Spleen (tissue), 11 donors: ENCODE measurements around the gene CHST8. TPM values are rescaled to one million over a fixed set of nuclear protein-coding genes. Genes with fewer than 3 reads are reported as not detected.

Experiments
- DNase-seq: peaks from one replicate; pipeline ENCODE4 v3.0.0-alpha.2; 2020
- H3K27ac ChIP-seq, 8 donors: fragments of 200-600 bp; sonication (generic) in 7 of 8; 1 replicate in 4 of 8; 2 replicates in 4 of 8; pipeline versions ENCODE4 v1.5.0 to v1.8.0; 2016 to 2021; ENCODE audit warnings: inconsistent platforms in 4 of 8, mild to moderate bottlenecking in 4 of 8, moderate library complexity in 1 of 8
- H3K27me3 ChIP-seq, 7 donors: fragments of 200-600 bp; sonication (generic) in 6 of 7; replicated peaks in 1 of 7; 1 replicate in 4 of 7; 2 replicates in 3 of 7; pipeline versions ENCODE4 v1.5.0 to v1.8.0; 2016 to 2021; ENCODE audit warnings: inconsistent platforms in 3 of 7, mild to moderate bottlenecking in 1 of 7
- H3K36me3 ChIP-seq, 6 donors: fragments of 200-600 bp; sonication (generic) in 5 of 6; 1 replicate in 4 of 6; 2 replicates in 2 of 6; pipeline versions ENCODE4 v1.5.0 to v1.8.0; 2016 to 2021; ENCODE audit warnings: inconsistent platforms in 2 of 6
- H3K4me1 ChIP-seq, 6 donors: fragments of 200-600 bp; sonication (generic) in 5 of 6; 1 replicate in 3 of 6; 2 replicates in 3 of 6; pipeline versions ENCODE4 v1.5.0 to v1.8.0; 2016 to 2021; ENCODE audit warnings: inconsistent platforms in 3 of 6
- H3K4me3 ChIP-seq, 8 donors: fragments of 200-600 bp; sonication (generic) in 7 of 8; 1 replicate in 4 of 8; 2 replicates in 4 of 8; pipeline versions ENCODE4 v1.5.0 to v1.8.0; 2016 to 2021; ENCODE audit warnings: inconsistent platforms in 4 of 8, mild to moderate bottlenecking in 4 of 8, moderate library complexity in 2 of 8
- H3K9me3 ChIP-seq, 8 donors: fragments of 200-600 bp; sonication (generic) in 7 of 8; 1 replicate in 4 of 8; 2 replicates in 4 of 8; pipeline versions ENCODE4 v1.5.0 to v1.8.0; 2016 to 2021; ENCODE audit warnings: inconsistent platforms in 4 of 8
- CTCF ChIP-seq, 11 experiments: fragments of 200-600 bp in 7 of 11; fragments of 450-650 bp in 4 of 11; sonication (generic) in 4 of 11; IDR thresholded peaks in 8 of 11; conservative IDR thresholded peaks in 3 of 11; 1 replicate in 7 of 11; 2 replicates in 4 of 11; pipeline versions ENCODE4 v1.4.0 to v1.8.0; 2016 to 2021; ENCODE audit warnings: antibody characterized with exemption in 11 of 11, inconsistent platforms in 4 of 11, mild to moderate bottlenecking in 1 of 11
- POLR2A ChIP-seq, 3 donors: fragments of 450-650 bp; IDR thresholded peaks; one replicate each; pipeline ENCODE4 v1.5.1; 2017; ENCODE audit warnings: antibody characterized with exemption in 3 of 3, mild to moderate bottlenecking in 1 of 3
- POLR2AphosphoS5 ChIP-seq, 3 donors: sonication (generic); formaldehyde crosslinking; IDR thresholded peaks; one replicate each; pipeline ENCODE4 v1.5.1; 2017; ENCODE audit warnings: antibody characterized with exemption in 3 of 3
- WGBS, 5 donors: extraction: QIAGEN DNeasy Blood & Tissue Kit in 3 of 5; methylation state at CpG; one replicate each; pipeline versions ENCODE4 v1.1.5 to v1.1.7; 2013 to 2018; 5-methylcytosine and 5-hydroxymethylcytosine counted together
- intact Hi-C: fragments of 100-400 bp; cut with DNase I; formaldehyde crosslinking; loops from one replicate; pipeline ENCODE4 v1.15.0; 2023; ENCODE audit warnings: low total_unique reads
- polyA plus RNA-seq, 3 donors: library from polyadenylated mRNA; stranded (reverse); fragments of 200-250 nt; gene quantifications; one replicate each; pipeline ENCODE4 v1.2.1, GENCODE V29; 2013
- total RNA-seq, 7 donors: library from RNA; depleted of rRNA in 3 of 7; stranded (reverse); fragments of >200 nt in 3 of 7; fragmentation: NEBNext Ultra II Directional in 4 of 7; extraction: Animal tissue kit (Norgen Biotek cat#: 25700) in 4 of 7; gene quantifications; one replicate each; pipeline versions ENCODE4 v1.1.0 to v1.2.1, GENCODE V29; 2016 to 2021
- donor health status: healthy with polysubstance abuse.
- donor health status: DM: no; HTN: no; CAD: no; lungs with moderate emphysema.
- donor health status: DM: no; HTN: no; CAD: no.
- donor health status: Bipolar disorder and iron deficiency.
- donor health status: healthy.
- donor health status: DM: no; HTN: no; CAD: no.
- donor health status: DM: yes; HTN: yes; CAD: no.

The CHST8 gene
- total and polyA plus RNA-seq, 10 donors = 0.43 to 4.0 (median 1.6) TPM

- H3K4me3 ChIP-seq = no peak overlapping the region
- peak overlapping the region in 4 of 8 donors; percentile 6 to 36 (median 10) for H3K27ac ChIP-seq
- peaks cover 0 to 42% (median 0%) of the 10 kb centered on the region in 7 donors for H3K27me3 ChIP-seq
- no peak for TF ChIP-seq POLR2A (IDR thresholded peaks at IDR 0.05)
- TF ChIP-seq CTCF (IDR thresholded peaks at IDR 0.05 in 8 of 11, conservative IDR thresholded peaks at IDR 0.05 in 3 of 11) = no peak
- no peak for TF ChIP-seq POLR2AphosphoS5 (IDR thresholded peaks at IDR 0.05)
- H3K9me3 ChIP-seq = no peaks in the 10 kb centered on the region
- intact Hi-C loops = no loop called here
- no peaks in the 10 kb centered on the region for H3K36me3 ChIP-seq
- no peak for DNase-seq
- peaks cover 0 to 35% (median 23%) of the 10 kb centered on the region in 6 donors for H3K4me1 ChIP-seq
- WGBS, 5 donors = 53 to 86% (median 72%) methylated on average over 9 to 12 of the region's 12 CpGs
Observed at GRCh38 chr19:33780746-33781145, 159.0 kb downstream of the CHST8 start.

- H3K4me3 ChIP-seq = no peak overlapping the region
Observed at GRCh38 chr19:33781415-33781935, 159.7 kb downstream of the CHST8 start.

GRCh38 chr19:33781996-33782395 is 160.2 kb downstream of the CHST8 start:
- 58 to 77% (median 70%) methylated on average over 2 to 5 of the region's 5 CpGs for WGBS, 5 donors

More at GRCh38 chr19:33781415-33781935, 159.7 kb downstream of the CHST8 start:
- peaks cover 0 to 35% (median 23%) of the 10 kb centered on the region in 6 donors for H3K4me1 ChIP-seq
- WGBS, 5 donors = 75 to 91% (median 88%) methylated on average over 15 of the region's 15 CpGs
- no peaks in the 10 kb centered on the region for H3K36me3 ChIP-seq
- H3K27ac ChIP-seq = peak overlapping the region in 1 of 8 donors; percentile 6
- no peak for DNase-seq
- peaks cover 0 to 45% (median 0%) of the 10 kb centered on the region in 7 donors for H3K27me3 ChIP-seq
- no peaks in the 10 kb centered on the region for H3K9me3 ChIP-seq
- TF ChIP-seq POLR2A (IDR thresholded peaks at IDR 0.05) (no peak), CTCF (IDR thresholded peaks at IDR 0.05 in 8 of 11, conservative IDR thresholded peaks at IDR 0.05 in 3 of 11) (no peak), POLR2AphosphoS5 (IDR thresholded peaks at IDR 0.05) (no peak)
- intact Hi-C loops = no loop called here

More at GRCh38 chr19:33781996-33782395, 160.2 kb downstream of the CHST8 start:
- Histone ChIP-seq H3K27me3 (peaks cover 0 to 43% (median 0%) of the 10 kb centered on the region in 7 donors), H3K9me3 (no peaks in the 10 kb centered on the region), H3K27ac (no peak overlapping the region), H3K36me3 (no peaks in the 10 kb centered on the region), H3K4me3 (no peak overlapping the region), H3K4me1 (peaks cover 0 to 35% (median 23%) of the 10 kb centered on the region in 6 donors)
- no peak for TF ChIP-seq POLR2AphosphoS5 (IDR thresholded peaks at IDR 0.05)
- no peak for TF ChIP-seq POLR2A (IDR thresholded peaks at IDR 0.05)
- no peak for TF ChIP-seq CTCF (IDR thresholded peaks at IDR 0.05 in 8 of 11, conservative IDR thresholded peaks at IDR 0.05 in 3 of 11)
- DNase-seq = no peak
- intact Hi-C loops = no loop called here
